Muscle layer of colon (tissue), 2 donors: Measurements from ENCODE around the gene SUB1.
A peak's percentile ranks its signal among the peaks of the same experiment; 100 is the strongest.

ENCODE experiments used
- H3K27ac ChIP-seq: one replicate; pipeline ENCODE4 v1.7.0; 2013; ENCODE audit warnings: low read depth, mild to moderate bottlenecking, low read length, moderate library complexity
- H3K27me3 ChIP-seq, 2 donors: one replicate each; pipeline ENCODE4 v1.7.0; 2013; ENCODE audit warnings: low read length in 2 of 2, mild to moderate bottlenecking in 2 of 2; ENCODE audit not compliant: insufficient read depth in 2 of 2, control insufficient read depth in 1 of 2
- H3K36me3 ChIP-seq: one replicate; pipeline ENCODE4 v1.7.0; 2013; ENCODE audit warnings: mild to moderate bottlenecking, low read length; ENCODE audit not compliant: insufficient read depth
- H3K4me1 ChIP-seq: one replicate; pipeline ENCODE4 v1.7.0; 2013; ENCODE audit warnings: mild to moderate bottlenecking, low read length; ENCODE audit not compliant: insufficient read depth
- H3K4me3 ChIP-seq, 2 donors: one replicate each; pipeline ENCODE4 v1.7.0; 2013; ENCODE audit warnings: low read length in 2 of 2, low read depth in 1 of 2, mild to moderate bottlenecking in 1 of 2, moderate library complexity in 1 of 2
- H3K9ac ChIP-seq: one replicate; pipeline ENCODE4 v1.7.0; 2013; ENCODE audit warnings: low read length
- H3K9me3 ChIP-seq: one replicate; pipeline ENCODE4 v1.7.0; 2013; ENCODE audit warnings: mild to moderate bottlenecking, low read length
- donor health status: abdominal sarcoma.
- donor health status: Adenocarcinoma of cecum.

SUB1 gene

DNA sequence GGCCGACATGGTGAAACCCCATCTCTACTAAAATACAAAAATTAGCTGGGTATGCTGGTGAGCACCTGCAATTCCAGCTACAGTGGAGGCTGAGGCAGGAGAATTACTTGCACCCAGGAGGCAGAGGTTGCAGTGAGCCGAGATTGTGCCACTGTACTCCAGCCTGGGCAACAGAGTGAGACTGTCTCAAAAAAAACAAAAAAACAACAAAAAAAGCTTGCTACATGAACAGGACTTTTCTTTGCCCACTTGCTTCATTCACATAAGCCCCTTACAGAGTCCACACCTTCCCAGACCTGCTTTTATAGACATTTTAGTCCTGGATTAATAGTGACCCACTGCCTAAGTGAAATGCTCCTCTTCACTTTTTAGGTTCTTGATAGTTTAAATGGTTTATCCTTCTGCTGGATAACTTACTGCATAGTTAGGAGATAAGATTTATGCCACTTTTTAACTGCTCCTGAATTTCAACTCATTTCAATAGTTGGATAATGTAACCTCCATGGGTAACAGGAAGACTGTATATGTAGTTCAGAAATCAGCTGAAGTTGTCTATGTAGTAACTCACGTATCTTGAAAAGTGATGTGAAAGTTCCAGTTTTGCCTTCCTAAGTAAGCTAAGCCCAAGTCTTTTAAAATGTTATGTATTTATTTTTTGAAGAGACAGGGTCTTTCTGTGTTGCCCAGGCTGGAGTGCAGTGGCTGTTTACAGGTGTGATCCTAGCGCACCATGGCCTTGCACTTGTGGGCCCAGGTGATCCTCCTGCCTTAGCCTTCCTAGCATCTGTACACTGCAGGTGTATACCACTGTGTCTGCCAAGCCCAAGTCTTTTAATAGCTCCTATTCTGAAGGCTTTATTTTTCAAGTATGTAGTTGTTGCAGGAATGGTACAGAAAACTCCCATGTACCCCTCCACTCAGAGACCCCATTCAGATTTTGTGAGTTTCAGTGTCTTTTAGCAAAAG is 19.7 kb downstream of the SUB1 start:
- H3K9ac ChIP-seq: no peak overlapping the region
- H3K27me3 ChIP-seq: no peaks in the 10 kb centered on the region
- H3K4me3 ChIP-seq: no peak overlapping the region
- peaks cover 3% of the 10 kb centered on the region for H3K4me1 ChIP-seq
- H3K27ac ChIP-seq: no peak overlapping the region
- H3K36me3 ChIP-seq: peaks cover 15% of the 10 kb centered on the region
- no peaks in the 10 kb centered on the region for H3K9me3 ChIP-seq

DNA sequence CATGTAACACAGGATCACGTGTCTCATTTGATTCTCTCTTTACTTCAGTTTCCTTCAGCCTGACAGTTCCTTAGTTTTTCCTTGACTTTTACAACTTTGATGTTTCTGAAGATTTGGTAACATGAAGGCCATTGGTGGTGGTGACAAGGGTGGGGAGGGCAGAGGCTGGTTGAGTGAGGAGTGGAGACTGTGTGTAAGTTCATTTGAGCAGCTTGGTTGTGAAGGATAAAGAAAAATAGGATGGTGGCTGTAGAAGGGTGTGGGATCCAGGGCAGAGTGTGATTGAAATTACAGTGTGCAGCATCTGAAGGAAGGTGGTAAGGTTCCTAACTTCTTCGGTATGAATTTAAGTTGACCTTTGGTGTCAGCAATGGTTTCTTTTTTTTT is 20.4 kb downstream of the SUB1 start:
- H3K36me3 ChIP-seq: peaks cover 14% of the 10 kb centered on the region

GRCh38 chr5:32612134-32612888 is 27.0 kb downstream of the SUB1 start:
- Histone ChIP-seq H3K27ac (no peak overlapping the region), H3K9me3 (no peaks in the 10 kb centered on the region), H3K4me3 (no peak overlapping the region), H3K9ac (no peak overlapping the region), H3K27me3 (no peaks in the 10 kb centered on the region), H3K4me1 (no peaks in the 10 kb centered on the region), H3K36me3 (peaks cover 7% of the 10 kb centered on the region)

More for the DNA sequence above, 20.4 kb downstream of the SUB1 start:
- no peaks in the 10 kb centered on the region for H3K9me3 ChIP-seq
- H3K27me3 ChIP-seq: no peaks in the 10 kb centered on the region
- no peak overlapping the region for H3K27ac ChIP-seq
- H3K4me1 ChIP-seq: no peaks in the 10 kb centered on the region
- H3K4me3 ChIP-seq: no peak overlapping the region
- H3K9ac ChIP-seq: no peak overlapping the region

- Histone ChIP-seq H3K4me1 (no peaks in the 10 kb centered on the region), H3K9me3 (no peaks in the 10 kb centered on the region), H3K27me3 (no peaks in the 10 kb centered on the region), H3K9ac (no peak overlapping the region), H3K27ac (no peak overlapping the region), H3K36me3 (no peaks in the 10 kb centered on the region), H3K4me3 (peak overlapping the region in 1 of 2 donors; percentile 24)
Measured at GRCh38 chr5:32613050-32613672, 27.8 kb downstream of the SUB1 start.

GRCh38 chr5:32615236-32615635 is 29.9 kb downstream of the SUB1 start:
- H3K27ac ChIP-seq: no peak overlapping the region

DNA sequence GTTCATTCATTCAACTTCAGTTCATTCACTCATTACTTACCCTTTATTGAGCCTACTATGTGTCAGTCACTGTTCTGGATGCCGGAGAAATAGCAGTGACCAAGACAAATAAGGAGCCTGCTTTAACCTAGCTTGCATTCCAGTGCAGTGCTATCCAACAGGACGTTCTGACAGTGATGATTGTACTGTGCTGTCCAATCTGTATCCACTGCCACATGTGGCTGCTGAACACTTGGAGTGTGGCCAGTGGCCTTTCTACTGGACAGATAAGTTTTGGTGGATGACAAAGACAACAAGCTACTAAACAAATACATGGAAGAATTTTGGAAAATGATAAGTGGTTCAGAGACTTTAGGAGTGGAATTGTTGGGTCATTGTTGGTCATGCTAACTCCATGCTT is 33.6 kb downstream of the SUB1 start:
- Histone ChIP-seq H3K36me3 (no peaks in the 10 kb centered on the region), H3K27ac (no peak overlapping the region), H3K4me1 (no peaks in the 10 kb centered on the region), H3K9me3 (no peaks in the 10 kb centered on the region), H3K27me3 (no peaks in the 10 kb centered on the region), H3K9ac (no peak overlapping the region), H3K4me3 (no peak overlapping the region)

More at GRCh38 chr5:32615236-32615635, 29.9 kb downstream of the SUB1 start:
- no peak overlapping the region for H3K9ac ChIP-seq
- no peaks in the 10 kb centered on the region for H3K4me1 ChIP-seq
- H3K9me3 ChIP-seq: no peaks in the 10 kb centered on the region
- no peaks in the 10 kb centered on the region for H3K27me3 ChIP-seq
- H3K36me3 ChIP-seq: no peaks in the 10 kb centered on the region
- H3K4me3 ChIP-seq: no peak overlapping the region

DNA sequence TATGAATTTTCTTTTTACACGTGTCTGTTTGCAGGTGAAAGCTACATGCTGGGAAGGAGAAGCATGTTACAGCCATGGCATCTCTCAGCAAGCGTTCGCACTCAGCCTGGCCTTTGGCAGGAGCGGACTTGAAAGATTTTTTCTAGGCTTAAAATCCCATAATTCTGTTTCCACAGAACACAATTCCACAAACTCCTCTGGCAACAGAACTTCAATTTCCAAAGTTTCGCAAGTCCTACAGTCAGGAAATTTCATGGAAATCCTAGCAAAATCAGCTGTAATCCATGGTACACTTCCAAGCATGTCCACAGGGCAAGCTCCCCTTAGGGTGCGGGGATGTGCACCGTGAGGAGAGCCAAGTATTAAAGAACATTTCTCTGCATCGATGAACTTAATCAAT is 35.9 kb downstream of the SUB1 start:
- Histone ChIP-seq H3K4me3 (no peak overlapping the region), H3K36me3 (no peaks in the 10 kb centered on the region)

GRCh38 chr5:32625106-32625505 is 39.7 kb downstream of the SUB1 start:
- Histone ChIP-seq H3K9ac (no peak overlapping the region), H3K4me3 (no peak overlapping the region), H3K9me3 (no peaks in the 10 kb centered on the region)

More for the DNA sequence above, 35.9 kb downstream of the SUB1 start:
- Histone ChIP-seq H3K9me3 (no peaks in the 10 kb centered on the region), H3K27me3 (no peaks in the 10 kb centered on the region), H3K9ac (no peak overlapping the region), H3K27ac (no peak overlapping the region), H3K4me1 (no peaks in the 10 kb centered on the region)

GRCh38 chr5:32625547-32625946 is 40.2 kb downstream of the SUB1 start:
- Histone ChIP-seq H3K9me3 (no peaks in the 10 kb centered on the region), H3K27me3 (no peaks in the 10 kb centered on the region), H3K36me3 (no peaks in the 10 kb centered on the region), H3K4me1 (no peaks in the 10 kb centered on the region), H3K9ac (no peak overlapping the region), H3K4me3 (no peak overlapping the region), H3K27ac (no peak overlapping the region)

More at GRCh38 chr5:32625106-32625505, 39.7 kb downstream of the SUB1 start:
- Histone ChIP-seq H3K27me3 (no peaks in the 10 kb centered on the region), H3K27ac (no peak overlapping the region), H3K4me1 (no peaks in the 10 kb centered on the region), H3K36me3 (no peaks in the 10 kb centered on the region)

DNA sequence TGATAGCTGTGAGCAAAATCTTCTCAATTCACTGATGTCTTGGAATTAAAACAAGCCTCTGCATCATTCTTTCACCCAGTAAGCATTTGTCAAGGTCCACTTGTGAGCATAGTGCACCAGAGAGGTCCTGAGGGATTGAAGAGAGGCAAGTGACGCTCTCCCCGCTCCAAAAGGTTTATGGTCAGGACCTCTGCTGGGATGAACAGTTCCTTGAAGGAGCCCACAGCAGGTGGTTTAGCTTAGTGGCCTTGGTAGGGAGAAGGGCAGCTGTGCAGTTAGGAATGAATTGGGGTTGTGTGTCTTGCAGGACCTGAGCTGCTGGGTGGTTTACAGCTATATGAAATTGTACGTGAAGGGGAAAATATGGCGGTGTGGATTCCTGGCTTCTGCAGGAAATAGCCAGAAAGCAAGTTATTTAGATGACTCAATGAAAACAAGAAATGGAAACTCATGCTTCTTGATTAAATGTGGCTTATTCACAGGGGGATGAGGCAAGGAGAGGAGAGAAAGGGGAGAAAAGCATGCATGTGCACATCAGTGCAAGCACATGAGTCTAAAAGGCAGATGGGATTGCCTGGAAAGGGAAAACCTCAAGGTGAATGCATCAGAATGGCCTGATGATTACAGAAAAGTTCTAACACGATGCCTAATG is 42.0 kb downstream of the SUB1 start:
- Histone ChIP-seq H3K27ac (no peak overlapping the region), H3K36me3 (no peaks in the 10 kb centered on the region), H3K9me3 (no peaks in the 10 kb centered on the region), H3K4me1 (no peaks in the 10 kb centered on the region), H3K4me3 (no peak overlapping the region), H3K9ac (no peak overlapping the region), H3K27me3 (no peaks in the 10 kb centered on the region)
